PC-9 (cell line): Measurements from ENCODE around the gene LRMDA. TPM values are rescaled to one million over a fixed set of nuclear protein-coding genes. Genes with fewer than 3 reads are reported as not detected.
"Not testable (repeated sequence)": the region's sequence is repeated elsewhere in the genome, so short reads cannot be mapped to it uniquely, and the experiment has no call there.

Experiments
- BruUV-seq: library from RNA; stranded (reverse); fragments of 400-500 nt; replicated peaks from 2 replicates; lab custom pipeline; 2021; lab: Mats Ljungman, UMichigan
- CTCF ChIA-PET: fragments of 300-600 bp; sonication (Branson Sonifier 250); formaldehyde crosslinking; loops from one replicate; lab custom pipeline; 2022; ENCODE audit warnings: antibody characterized with exemption; lab: Charles Lee
- POLR2A ChIA-PET: fragments of 300-600 bp; sonication (Branson Sonifier 250); formaldehyde crosslinking; loops from one replicate; lab custom pipeline; 2022; ENCODE audit warnings: antibody characterized with exemption; ENCODE audit not compliant: unreplicated experiment; lab: Charles Lee
- DNase-seq, 2 experiments: peaks; one replicate each; pipeline versions ENCODE4 v3.0.0 to v3.0.0-alpha.2; 2015 to 2022; ENCODE audit warnings: mixed read lengths in 1 of 2
- H2AFZ ChIP-seq: fragments of 200-600 bp; sonication (generic); 2 replicates; pipeline ENCODE4 v1.8.1; 2017; ENCODE audit warnings: antibody characterized with exemption
- H3F3A ChIP-seq: fragments of 200-600 bp; sonication (generic); 2 replicates; pipeline ENCODE4 v1.8.1; 2017; ENCODE audit warnings: antibody characterized with exemption, mild to moderate bottlenecking, low read depth; ENCODE audit not compliant: insufficient read depth
- H3K27ac ChIP-seq: fragments of 200-600 bp; sonication (generic); 2 replicates; pipeline ENCODE4 v1.6.1; 2016; ENCODE audit warnings: mixed run types
- H3K27me3 ChIP-seq: fragments of 200-600 bp; sonication (generic); 2 replicates; pipeline ENCODE4 v1.6.1; 2016; ENCODE audit warnings: low read depth, mixed run types; ENCODE audit not compliant: insufficient read depth
- H3K36me3 ChIP-seq: fragments of 200-600 bp; sonication (generic); 2 replicates; pipeline ENCODE4 v1.6.1; 2016; ENCODE audit warnings: low read depth, mixed run types
- H3K4me1 ChIP-seq: fragments of 200-600 bp; sonication (generic); replicated peaks from 2 replicates; pipeline ENCODE4 v1.6.1; 2016; ENCODE audit warnings: mixed run types; ENCODE audit not compliant: insufficient read depth
- H3K4me2 ChIP-seq: fragments of 200-600 bp; sonication (generic); 2 replicates; pipeline ENCODE4 v1.6.1; 2017; ENCODE audit warnings: mixed run types
- H3K4me3 ChIP-seq: fragments of 200-600 bp; sonication (generic); 2 replicates; pipeline ENCODE4 v1.6.1; 2016; ENCODE audit warnings: mixed run types
- H3K79me2 ChIP-seq: fragments of 200-600 bp; sonication (generic); 2 replicates; pipeline ENCODE4 v1.6.1; 2017; ENCODE audit warnings: low read depth, mixed run types
- H3K9me2 ChIP-seq: fragments of 200-600 bp; sonication (generic); 2 replicates; pipeline ENCODE4 v1.8.1; 2017; ENCODE audit warnings: mild to moderate bottlenecking; ENCODE audit not compliant: insufficient read depth
- H3K9me3 ChIP-seq: fragments of 200-600 bp; sonication (generic); 2 replicates; pipeline ENCODE4 v1.8.1; 2016; ENCODE audit warnings: low read depth; ENCODE audit not compliant: insufficient read depth
- H4K20me1 ChIP-seq: fragments of 200-600 bp; sonication (generic); 2 replicates; pipeline ENCODE4 v1.8.1; 2017; ENCODE audit not compliant: insufficient read depth
- CTCF ChIP-seq: fragments of 200-600 bp; sonication (generic); conservative IDR thresholded peaks from 2 replicates; pipeline ENCODE4 v1.6.1; 2017; ENCODE audit warnings: mixed run types, antibody characterized with exemption, mild to moderate bottlenecking, moderate library complexity
- EZH2 ChIP-seq: fragments of 200-600 bp; sonication (generic); IDR thresholded peaks from 2 replicates; pipeline ENCODE4 v1.8.0; 2017; ENCODE audit warnings: antibody characterized with exemption, low read depth
- intact Hi-C: fragments of 100-400 bp; cut with micrococcal nuclease; formaldehyde crosslinking; loops from one replicate; pipeline ENCODE4 v1.10.0; 2022; ENCODE audit not compliant: unreplicated experiment
- total RNA-seq: library from RNA; stranded (reverse); gene quantifications from 2 replicates; pipeline ENCODE4 v1.2.3, GENCODE V29; 2021

The LRMDA gene
- total RNA-seq, 1 experiment from 2014 or later: not detected

- H3K4me2 ChIP-seq: no peak overlapping the region
- POLR2A ChIA-PET: no interaction called here
- no peaks in the 10 kb centered on the region for H3K9me2 ChIP-seq
- no peak for DNase-seq
- no peak overlapping the region for H2AFZ ChIP-seq
- no peaks in the 10 kb centered on the region for H3K36me3 ChIP-seq
- H3K4me3 ChIP-seq: no peak overlapping the region
- BruUV-seq: no TSS peak
- no peak overlapping the region for H3K27ac ChIP-seq
- no peaks in the 10 kb centered on the region for H3K27me3 ChIP-seq
- CTCF ChIA-PET: no interaction called here
- H3K9me3 ChIP-seq: no peaks in the 10 kb centered on the region
- H3K4me1 ChIP-seq: no peaks in the 10 kb centered on the region
- intact Hi-C loops: no loop called here
- H3K79me2 ChIP-seq: no peaks in the 10 kb centered on the region
- no peaks in the 10 kb centered on the region for H4K20me1 ChIP-seq
- H3F3A ChIP-seq: no peaks in the 10 kb centered on the region
- no peak for TF ChIP-seq EZH2
- no peak for TF ChIP-seq CTCF
Measured at GRCh38 chr10:75514830-75515229, 83.4 kb downstream of the LRMDA start.

GRCh38 chr10:75516154-75516553 is 84.7 kb downstream of the LRMDA start:
- H3K4me1 ChIP-seq, H3K4me3 ChIP-seq, H2AFZ ChIP-seq, H4K20me1 ChIP-seq, H3K36me3 ChIP-seq, H3K79me2 ChIP-seq, H3K9me2 ChIP-seq, DNase-seq, CTCF ChIA-PET, H3K27ac ChIP-seq, H3F3A ChIP-seq, intact Hi-C loops, H3K27me3 ChIP-seq, POLR2A ChIA-PET, BruUV-seq, H3K4me2 ChIP-seq, H3K9me3 ChIP-seq: not testable (repeated sequence)

GRCh38 chr10:75519213-75519612 is 87.8 kb downstream of the LRMDA start:
- CTCF ChIA-PET, H3K79me2 ChIP-seq, BruUV-seq, POLR2A ChIA-PET, H3K36me3 ChIP-seq, H3F3A ChIP-seq, H3K9me2 ChIP-seq, H3K4me3 ChIP-seq, H3K4me2 ChIP-seq, H3K27me3 ChIP-seq, H3K4me1 ChIP-seq, H3K9me3 ChIP-seq, H3K27ac ChIP-seq, DNase-seq, H2AFZ ChIP-seq, H4K20me1 ChIP-seq, intact Hi-C loops: not testable (repeated sequence)

GRCh38 chr10:75521194-75521829 is 89.9 kb downstream of the LRMDA start:
- H2AFZ ChIP-seq, H3K36me3 ChIP-seq, H3K79me2 ChIP-seq, H3K4me2 ChIP-seq, POLR2A ChIA-PET, H3K9me3 ChIP-seq, H3K27me3 ChIP-seq, intact Hi-C loops, H3K4me3 ChIP-seq, H3F3A ChIP-seq, BruUV-seq, H4K20me1 ChIP-seq, H3K27ac ChIP-seq, H3K9me2 ChIP-seq, DNase-seq: not testable (repeated sequence)
- H3K4me1 ChIP-seq: peaks cover 10% of the 10 kb centered on the region; the same call in 1 of the 2 replicates
- CTCF ChIA-PET: interaction anchor here (0.6 kb wide), 1 partner anchor 334 kb away, joined by 7 read pairs; no protein-coding TSS in a partner anchor
